GM23248 (cell line): ENCODE measurements around the gene TLR9.
"Not testable (repeated sequence)": the region's sequence is repeated elsewhere in the genome, so short reads cannot be mapped to it uniquely, and the experiment has no call there.

Experiments
- EZH2 ChIP-seq: fragments of 200-600 bp; sonication (generic); IDR thresholded peaks from 2 replicates; pipeline ENCODE4 v1.6.1; 2018; ENCODE audit warnings: antibody characterized with exemption, mild to moderate bottlenecking; ENCODE audit not compliant: insufficient read depth, poor library complexity, severe bottlenecking
- EZH2phosphoT487 ChIP-seq: fragments of 200-600 bp; sonication (generic); IDR thresholded peaks from 2 replicates; pipeline ENCODE4 v1.6.1; 2018; ENCODE audit warnings: antibody characterized with exemption, moderate library complexity, mild to moderate bottlenecking, low read depth; ENCODE audit not compliant: insufficient read depth

DNA sequence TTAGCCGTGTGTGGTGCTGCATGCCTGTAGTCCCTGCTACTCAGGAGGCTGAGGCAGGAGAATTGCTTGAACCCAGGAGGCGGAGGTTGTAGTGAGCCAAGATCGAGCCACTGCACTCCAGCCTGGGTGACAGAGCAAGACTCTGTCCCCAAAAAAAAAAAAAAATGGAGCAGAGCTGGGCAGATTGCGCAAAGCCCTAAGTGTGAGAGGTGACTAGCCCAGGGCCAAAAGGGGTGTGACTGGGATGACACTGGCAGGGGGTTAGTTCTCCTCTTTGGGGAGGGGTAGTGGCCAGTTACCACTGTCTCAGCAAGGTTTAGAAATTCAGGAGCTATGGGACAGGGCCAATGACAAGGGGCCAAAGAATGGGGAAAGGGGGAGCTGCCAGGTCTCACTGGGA is 47.3 kb downstream of the TLR9 start:
- not testable (repeated sequence) for TF ChIP-seq EZH2, EZH2phosphoT487
